PFSK-1 (cell line): Measurements from ENCODE around the gene RPN1.

Experiments
- FOXP2 ChIP-seq: optimal IDR thresholded peaks from 2 replicates; pipeline ENCODE3; 2011; ENCODE audit warnings: borderline replicate concordance, control low read depth, inconsistent platforms; ENCODE audit not compliant: insufficient read depth; ENCODE audit errors: extremely low read length, extremely low read depth
- POLR2AphosphoS5 ChIP-seq: IDR thresholded peaks from 2 replicates; pipeline ENCODE4 v1.6.1; 2012; ENCODE audit warnings: low read depth, mild to moderate bottlenecking, control low read depth, low read length, moderate library complexity
- REST ChIP-seq, 2 experiments: IDR thresholded peaks; 2 replicates each; pipeline versions ENCODE4 v1.6.1 to v1.8.0; 2011 to 2012; ENCODE audit warnings: low read depth in 2 of 2, low read length in 2 of 2, control low read depth in 1 of 2, inconsistent platforms in 1 of 2, mild to moderate bottlenecking in 1 of 2, moderate library complexity in 1 of 2; ENCODE audit not compliant: insufficient read depth in 1 of 2
- SIN3A ChIP-seq: IDR thresholded peaks from 2 replicates; pipeline ENCODE4 v1.6.1; 2012; ENCODE audit warnings: mild to moderate bottlenecking, low read length, moderate library complexity, borderline replicate concordance; ENCODE audit not compliant: insufficient read depth
- TAF1 ChIP-seq: IDR thresholded peaks from 2 replicates; pipeline ENCODE4 v1.6.1; 2012; ENCODE audit warnings: low read length, control low read depth, borderline replicate concordance; ENCODE audit not compliant: insufficient read depth

Gene RPN1

GRCh38 chr3:128613083-128613829 lies 37.4 kb downstream of the RPN1 start:
- TF ChIP-seq SIN3A: no peak

GRCh38 chr3:128610451-128611070 lies 40.1 kb downstream of the RPN1 start:
- TF ChIP-seq FOXP2: no peak
- no peak for TF ChIP-seq TAF1
- no peak for TF ChIP-seq SIN3A
- no peak for TF ChIP-seq REST (IDR thresholded peaks at IDR 0.05; ENCODE audit: insufficient read depth in 1 of 2, low read depth in 2 of 2, low read length in 2 of 2)
- TF ChIP-seq POLR2AphosphoS5: no peak

GRCh38 chr3:128609294-128609693 lies 41.3 kb downstream of the RPN1 start:
- TF ChIP-seq POLR2AphosphoS5 (no peak), SIN3A (no peak), REST (IDR thresholded peaks at IDR 0.05; ENCODE audit: insufficient read depth in 1 of 2, low read depth in 2 of 2, low read length in 2 of 2) (no peak), TAF1 (no peak), FOXP2 (no peak)

- TF ChIP-seq FOXP2 (no peak), POLR2AphosphoS5 (no peak), SIN3A (no peak), TAF1 (no peak), REST (IDR thresholded peaks at IDR 0.05; ENCODE audit: insufficient read depth in 1 of 2, low read depth in 2 of 2, low read length in 2 of 2) (no peak)
Measured at GRCh38 chr3:128607710-128608048, 42.9 kb downstream of the RPN1 start.

GRCh38 chr3:128606094-128606493 lies 44.5 kb downstream of the RPN1 start:
- TF ChIP-seq POLR2AphosphoS5: no peak
- TF ChIP-seq SIN3A: no peak
- TF ChIP-seq TAF1: no peak
- TF ChIP-seq REST (IDR thresholded peaks at IDR 0.05; ENCODE audit: insufficient read depth in 1 of 2, low read depth in 2 of 2, low read length in 2 of 2): no peak
- TF ChIP-seq FOXP2: no peak
